ENCODE data around the gene CMIP.

Gene CMIP

GRCh38 chr16:81709016-81709900 lies 264.6 kb downstream of the CMIP start:
- Histone ChIP-seq H2AFZ (ENCODE audit: insufficient read depth, low read length, poor library complexity) (no peak overlapping the region), H3K23ac (ENCODE audit: low read length) (no peak overlapping the region), H2AK5ac (ENCODE audit: low read length) (peak overlapping the region; percentile 3), H3K9ac (ENCODE audit: low read length) (no peak overlapping the region), H2BK5ac (ENCODE audit: low read depth, low read length, poor library complexity) (peak overlapping the region; percentile 38), H3K18ac (ENCODE audit: low read length) (peak overlapping the region; percentile 29), H4K8ac (ENCODE audit: low read depth, low read length) (no peak overlapping the region), H3K4ac (ENCODE audit: low read depth, low read length) (peak overlapping the region; percentile 49), H3K79me2 (ENCODE audit: control insufficient read depth, insufficient read depth, low read length, poor library complexity) (no peaks in the 10 kb centered on the region), H3K4me2 (ENCODE audit: low read length) (no peak overlapping the region), H3K27me3 (ENCODE audit: insufficient read depth, low read length) (no peaks in the 10 kb centered on the region), H4K12ac (ENCODE audit: low read depth, low read length) (no peak overlapping the region), H3K14ac (ENCODE audit: low read length) (no peak overlapping the region), H3K36me3 (ENCODE audit: control insufficient read depth in 1 of 2, insufficient read depth in 2 of 2, low read length in 2 of 2) (peaks cover 48 to 52% of the 10 kb centered on the region in 2 experiments), H2BK12ac (ENCODE audit: low read length) (no peak overlapping the region), H2BK120ac (ENCODE audit: insufficient read depth, low read length, poor library complexity) (no peak overlapping the region), H4K91ac (ENCODE audit: low read depth, low read length) (peak overlapping the region; percentile 11), H3K79me1 (ENCODE audit: low read length) (peaks cover 33% of the 10 kb centered on the region), H3K27ac (ENCODE audit: low read depth, low read length) (no peak overlapping the region), H3K9me3 (ENCODE audit: insufficient read depth, low read depth, low read length) (no peaks in the 10 kb centered on the region), H3K4me1 (ENCODE audit: control insufficient read depth in 1 of 2, insufficient read depth in 2 of 2, low read length in 2 of 2) (peaks cover 33 to 41% of the 10 kb centered on the region in 2 experiments), H3K4me3 (ENCODE audit: low read depth, low read length) (no peak overlapping the region)
- WGBS (ENCODE audit: extremely low coverage, insufficient coverage, insufficient read length), result no CpG with 5 or more reads among the region's 21 CpGs
- DNase-seq, result no peak

GRCh38 chr16:81710044-81710443 lies 265.4 kb downstream of the CMIP start:
- no CpG with 5 or more reads among the region's 20 CpGs for WGBS (ENCODE audit: extremely low coverage, insufficient coverage, insufficient read length)
- Histone ChIP-seq H2AK5ac (ENCODE audit: low read length) (no peak overlapping the region), H2BK120ac (ENCODE audit: insufficient read depth, low read length, poor library complexity) (no peak overlapping the region), H3K18ac (ENCODE audit: low read length) (no peak overlapping the region), H3K23ac (ENCODE audit: low read length) (no peak overlapping the region), H3K4me1 (ENCODE audit: control insufficient read depth in 1 of 2, insufficient read depth in 2 of 2, low read length in 2 of 2) (peaks cover 37 to 47% of the 10 kb centered on the region in 2 experiments), H3K27ac (ENCODE audit: low read depth, low read length) (no peak overlapping the region), H3K79me2 (ENCODE audit: control insufficient read depth, insufficient read depth, low read length, poor library complexity) (peaks cover 2% of the 10 kb centered on the region), H3K9ac (ENCODE audit: low read length) (no peak overlapping the region), H2AFZ (ENCODE audit: insufficient read depth, low read length, poor library complexity) (no peak overlapping the region), H3K4ac (ENCODE audit: low read depth, low read length) (no peak overlapping the region), H4K91ac (ENCODE audit: low read depth, low read length) (peak overlapping the region; percentile 37), H2BK12ac (ENCODE audit: low read length) (peak overlapping the region; percentile 38), H3K14ac (ENCODE audit: low read length) (no peak overlapping the region), H3K36me3 (ENCODE audit: control insufficient read depth in 1 of 2, insufficient read depth in 2 of 2, low read length in 2 of 2) (peaks cover 42 to 46% of the 10 kb centered on the region in 2 experiments), H2BK5ac (ENCODE audit: low read depth, low read length, poor library complexity) (no peak overlapping the region), H3K79me1 (ENCODE audit: low read length) (peaks cover 40% of the 10 kb centered on the region), H3K27me3 (ENCODE audit: insufficient read depth, low read length) (no peaks in the 10 kb centered on the region), H3K9me3 (ENCODE audit: insufficient read depth, low read depth, low read length) (no peaks in the 10 kb centered on the region), H3K4me3 (ENCODE audit: low read depth, low read length) (no peak overlapping the region), H3K4me2 (ENCODE audit: low read length) (no peak overlapping the region), H4K12ac (ENCODE audit: low read depth, low read length) (no peak overlapping the region), H4K8ac (ENCODE audit: low read depth, low read length) (no peak overlapping the region)
- DNase-seq, result no peak

- Histone ChIP-seq H4K91ac (ENCODE audit: low read depth, low read length) (peak overlapping the region; percentile 95), H2BK120ac (ENCODE audit: insufficient read depth, low read length, poor library complexity) (peak overlapping the region; percentile 92), H3K4me1 (ENCODE audit: control insufficient read depth in 1 of 2, insufficient read depth in 2 of 2, low read length in 2 of 2) (peaks cover 34 to 46% of the 10 kb centered on the region in 2 experiments), H3K4ac (ENCODE audit: low read depth, low read length) (peak overlapping the region; percentile 84), H3K18ac (ENCODE audit: low read length) (peak overlapping the region; percentile 95), H2AFZ (ENCODE audit: insufficient read depth, low read length, poor library complexity) (no peak overlapping the region), H2BK5ac (ENCODE audit: low read depth, low read length, poor library complexity) (peak overlapping the region; percentile 87), H3K9me3 (ENCODE audit: insufficient read depth, low read depth, low read length) (no peaks in the 10 kb centered on the region), H3K14ac (ENCODE audit: low read length) (peak overlapping the region; percentile 81), H3K4me2 (ENCODE audit: low read length) (no peak overlapping the region), H3K27ac (ENCODE audit: low read depth, low read length) (peak overlapping the region; percentile 67), H3K4me3 (ENCODE audit: low read depth, low read length) (no peak overlapping the region), H4K8ac (ENCODE audit: low read depth, low read length) (peak overlapping the region; percentile 15), H3K27me3 (ENCODE audit: insufficient read depth, low read length) (no peaks in the 10 kb centered on the region), H3K79me2 (ENCODE audit: control insufficient read depth, insufficient read depth, low read length, poor library complexity) (peaks cover 2% of the 10 kb centered on the region), H3K36me3 (ENCODE audit: control insufficient read depth in 1 of 2, insufficient read depth in 2 of 2, low read length in 2 of 2) (peaks cover 37 to 41% of the 10 kb centered on the region in 2 experiments), H2AK5ac (ENCODE audit: low read length) (peak overlapping the region; percentile 97), H2BK12ac (ENCODE audit: low read length) (peak overlapping the region; percentile 99), H4K12ac (ENCODE audit: low read depth, low read length) (no peak overlapping the region), H3K79me1 (ENCODE audit: low read length) (peaks cover 45% of the 10 kb centered on the region), H3K9ac (ENCODE audit: low read length) (no peak overlapping the region), H3K23ac (ENCODE audit: low read length) (no peak overlapping the region)
- no CpG with 5 or more reads among the region's 12 CpGs for WGBS (ENCODE audit: extremely low coverage, insufficient coverage, insufficient read length)
- no peak for DNase-seq
Observed at GRCh38 chr16:81710596-81710995, 266.0 kb downstream of the CMIP start.

- Histone ChIP-seq H3K36me3 (ENCODE audit: control insufficient read depth in 1 of 2, insufficient read depth in 2 of 2, low read length in 2 of 2) (peaks cover 26 to 30% of the 10 kb centered on the region in 2 experiments), H3K4me2 (ENCODE audit: low read length) (no peak overlapping the region), H3K9me3 (ENCODE audit: insufficient read depth, low read depth, low read length) (no peaks in the 10 kb centered on the region), H3K4ac (ENCODE audit: low read depth, low read length) (peak overlapping the region; percentile 37), H3K79me2 (ENCODE audit: control insufficient read depth, insufficient read depth, low read length, poor library complexity) (peaks cover 2% of the 10 kb centered on the region), H2AFZ (ENCODE audit: insufficient read depth, low read length, poor library complexity) (no peak overlapping the region), H3K14ac (ENCODE audit: low read length) (peak overlapping the region; percentile 84), H2BK120ac (ENCODE audit: insufficient read depth, low read length, poor library complexity) (peak overlapping the region; percentile 28), H3K4me1 (ENCODE audit: control insufficient read depth in 1 of 2, insufficient read depth in 2 of 2, low read length in 2 of 2) (peaks cover 25 to 44% of the 10 kb centered on the region in 2 experiments), H2BK5ac (ENCODE audit: low read depth, low read length, poor library complexity) (peak overlapping the region; percentile 62), H4K12ac (ENCODE audit: low read depth, low read length) (peak overlapping the region; percentile 46), H2AK5ac (ENCODE audit: low read length) (peak overlapping the region; percentile 33), H3K27me3 (ENCODE audit: insufficient read depth, low read length) (no peaks in the 10 kb centered on the region), H3K79me1 (ENCODE audit: low read length) (peaks cover 50% of the 10 kb centered on the region), H3K23ac (ENCODE audit: low read length) (no peak overlapping the region), H3K4me3 (ENCODE audit: low read depth, low read length) (no peak overlapping the region), H3K27ac (ENCODE audit: low read depth, low read length) (peak overlapping the region; percentile 89), H3K9ac (ENCODE audit: low read length) (no peak overlapping the region), H4K8ac (ENCODE audit: low read depth, low read length) (peak overlapping the region; percentile 31), H2BK12ac (ENCODE audit: low read length) (peak overlapping the region; percentile 95), H3K18ac (ENCODE audit: low read length) (peak overlapping the region; percentile 58), H4K91ac (ENCODE audit: low read depth, low read length) (peak overlapping the region; percentile 90)
- WGBS (ENCODE audit: extremely low coverage, insufficient coverage, insufficient read length), result no CpG with 5 or more reads among the region's 21 CpGs
- peak; percentile 97 for DNase-seq
Observed at GRCh38 chr16:81711657-81712319, 267.2 kb downstream of the CMIP start.

Data from trophoblast cell (in vitro differentiated cells and primary cell).